CD4-positive, alpha-beta memory T cell (primary cell): ENCODE data around the gene PLEKHG4. TPM values are rescaled to one million over a fixed set of nuclear protein-coding genes. Genes with fewer than 3 reads are reported as not detected.

Experiments used
- CTCF ChIA-PET: fragments of 350-600 bp; sonication (Branson Sonifier 250); formaldehyde crosslinking; loops from one replicate; lab custom pipeline; 2021; ENCODE audit warnings: inconsistent platforms; ENCODE audit not compliant: partially characterized antibody; lab: Charles Lee
- POLR2A ChIA-PET: fragments of 350-600 bp; sonication (Branson Sonifier 250); formaldehyde crosslinking; loops from one replicate; lab custom pipeline; 2021; ENCODE audit not compliant: partially characterized antibody; lab: Charles Lee
- DNase-seq, 5 donors: peaks; one replicate each; pipeline versions ENCODE4 v3.0.0 to v3.0.0-alpha.2; 2020 to 2022; ENCODE audit warnings: mixed read lengths in 1 of 5
- H3K27ac ChIP-seq: one replicate; pipeline ENCODE4 v1.7.0; 2013; ENCODE audit warnings: low read depth, low read length
- H3K27me3 ChIP-seq: 2 replicates; pipeline ENCODE4 v1.7.0; 2013; ENCODE audit warnings: mild to moderate bottlenecking, low read length, moderate library complexity; ENCODE audit not compliant: insufficient read depth
- H3K36me3 ChIP-seq: 2 replicates; pipeline ENCODE4 v1.7.0; 2013; ENCODE audit warnings: mild to moderate bottlenecking, low read length, moderate library complexity; ENCODE audit not compliant: insufficient read depth
- H3K4me1 ChIP-seq: 2 replicates; pipeline ENCODE4 v1.7.0; 2013; ENCODE audit warnings: mild to moderate bottlenecking, low read length, moderate library complexity; ENCODE audit not compliant: insufficient read depth
- H3K4me3 ChIP-seq, 2 donors: one replicate each; pipeline ENCODE4 v1.7.0; 2013; ENCODE audit warnings: low read length in 2 of 2, mild to moderate bottlenecking in 1 of 2
- H3K9me3 ChIP-seq, 2 donors: one replicate each; pipeline ENCODE4 v1.7.0; 2013; ENCODE audit warnings: low read length in 2 of 2, control low read depth in 1 of 2; ENCODE audit not compliant: control insufficient read depth in 1 of 2
- H3K27ac Mint-ChIP-seq, 7 donors: one replicate each; pipeline ENCODE4 v1.8.0; 2020 to 2021; ENCODE audit warnings: mixed read lengths in 7 of 7, mild to moderate bottlenecking in 6 of 7, inconsistent platforms in 3 of 7, moderate library complexity in 3 of 7
- H3K27me3 Mint-ChIP-seq, 2 donors: one replicate each; pipeline ENCODE4 v1.8.0; 2020 to 2021; ENCODE audit warnings: mixed read lengths in 2 of 2
- H3K36me3 Mint-ChIP-seq, 2 donors: one replicate each; pipeline ENCODE4 v1.8.0; 2020 to 2021; ENCODE audit warnings: mixed read lengths in 2 of 2, inconsistent platforms in 1 of 2, mild to moderate bottlenecking in 1 of 2
- H3K4me1 Mint-ChIP-seq, 4 donors: one replicate each; pipeline ENCODE4 v1.8.0; 2020 to 2021; ENCODE audit warnings: mixed read lengths in 4 of 4, mild to moderate bottlenecking in 1 of 4
- H3K4me3 Mint-ChIP-seq, 8 donors: one replicate each; pipeline ENCODE4 v1.8.0; 2020 to 2021; ENCODE audit warnings: mixed read lengths in 8 of 8, mild to moderate bottlenecking in 7 of 8, moderate library complexity in 6 of 8, inconsistent platforms in 3 of 8
- H3K9me3 Mint-ChIP-seq, 8 donors: one replicate each; pipeline ENCODE4 v1.8.0; 2020 to 2021; ENCODE audit warnings: mixed read lengths in 8 of 8, mild to moderate bottlenecking in 5 of 8, inconsistent platforms in 3 of 8, moderate library complexity in 1 of 8
- intact Hi-C: fragments of 100-400 bp; cut with micrococcal nuclease; formaldehyde crosslinking; loops from one replicate; pipeline ENCODE4 v1.15.1; 2023
- polyA plus RNA-seq, 2 donors: library from polyadenylated mRNA; unstranded; fragments of 300-500 nt; fragmentation: Illumina TruSeq; gene quantifications; one replicate each; pipeline ENCODE4 v1.2.3, GENCODE V29; 2021
- total RNA-seq, 2 experiments: library from RNA; stranded (reverse); gene quantifications; one replicate each; pipeline ENCODE4 v1.2.3, GENCODE V29; 2021

PLEKHG4 gene
- total and polyA plus RNA-seq, 4 experiments from 2014 or later, result 4.3 to 24.0 (median 11.1) TPM

GRCh38 chr16:67281536-67282446 lies 2.5 kb downstream of the PLEKHG4 start:
- ChIA-PET POLR2A (interaction anchor here (0.7 to 2.0 kb wide), 2 partner anchors 17 to 35 kb away, joined by 3 to 5 read pairs; partner anchors contain the start of gene FHOD1), CTCF (no interaction called here)
- no peak for DNase-seq
- Mint-ChIP-seq H3K27me3 (no peaks in the 10 kb centered on the region), H3K9me3 (no peaks in the 10 kb centered on the region), H3K36me3 (peaks cover 0 to 8% of the 10 kb centered on the region in 2 donors), H3K27ac (peak overlapping the region in 1 of 7 donors; percentile 52), H3K4me1 (peaks cover 3 to 16% (median 10%) of the 10 kb centered on the region in 4 donors), H3K4me3 (peak overlapping the region in 2 of 8 donors; percentile 30 to 54)
- Histone ChIP-seq H3K27me3 (no peaks in the 10 kb centered on the region), H3K4me1 (peaks cover 20% of the 10 kb centered on the region), H3K36me3 (no peaks in the 10 kb centered on the region), H3K9me3 (no peaks in the 10 kb centered on the region), H3K27ac (no peak overlapping the region), H3K4me3 (no peak overlapping the region)
- intact Hi-C loops, result no loop called here

- Histone ChIP-seq H3K27ac (no peak overlapping the region), H3K27me3 (no peaks in the 10 kb centered on the region), H3K4me1 (peaks cover 20% of the 10 kb centered on the region), H3K9me3 (no peaks in the 10 kb centered on the region), H3K36me3 (no peaks in the 10 kb centered on the region), H3K4me3 (no peak overlapping the region)
- H3K36me3 Mint-ChIP-seq, result peaks cover 0 to 6% of the 10 kb centered on the region in 2 donors
- H3K27me3 Mint-ChIP-seq, result no peaks in the 10 kb centered on the region
- peaks cover 3 to 15% (median 8%) of the 10 kb centered on the region in 4 donors for H3K4me1 Mint-ChIP-seq
- no peak overlapping the region for H3K27ac Mint-ChIP-seq
- no peak overlapping the region for H3K4me3 Mint-ChIP-seq
- DNase-seq, result no peak
- ChIA-PET CTCF (interaction anchor here (1.4 kb wide), 1 partner anchor 116 kb away, joined by 3 read pairs; no protein-coding TSS in a partner anchor), POLR2A (no interaction called here)
- intact Hi-C loops, result no loop called here
- H3K9me3 Mint-ChIP-seq, result no peaks in the 10 kb centered on the region
Observed at GRCh38 chr16:67282447-67282805, 3.1 kb downstream of the PLEKHG4 start.

- Mint-ChIP-seq H3K4me1 (peaks cover 3 to 9% (median 5%) of the 10 kb centered on the region in 4 donors), H3K4me3 (no peak overlapping the region), H3K27ac (peak overlapping the region in 2 of 7 donors; percentile 2 to 82), H3K27me3 (no peaks in the 10 kb centered on the region), H3K36me3 (peaks cover 0 to 3% of the 10 kb centered on the region in 2 donors), H3K9me3 (no peaks in the 10 kb centered on the region)
- no peaks in the 10 kb centered on the region for H3K36me3 ChIP-seq
- CTCF ChIA-PET, result interaction anchor here (1.1 to 1.4 kb wide), 2 partner anchors 23 to 115 kb away, joined by 3 read pairs; no protein-coding TSS in a partner anchor
- intact Hi-C loops, result no loop called here
- H3K27me3 ChIP-seq, result no peaks in the 10 kb centered on the region
- no peak overlapping the region for H3K27ac ChIP-seq
- H3K4me3 ChIP-seq, result no peak overlapping the region
- POLR2A ChIA-PET, result no interaction called here
- peaks cover 16% of the 10 kb centered on the region for H3K4me1 ChIP-seq
- H3K9me3 ChIP-seq, result no peaks in the 10 kb centered on the region
- DNase-seq, result no peak
Observed at GRCh38 chr16:67283039-67283825, 3.9 kb downstream of the PLEKHG4 start.

GRCh38 chr16:67283826-67284555 lies 4.7 kb downstream of the PLEKHG4 start:
- Mint-ChIP-seq H3K4me3 (no peak overlapping the region), H3K4me1 (peaks cover 0 to 4% (median 2%) of the 10 kb centered on the region in 4 donors), H3K36me3 (peaks cover 0 to 3% of the 10 kb centered on the region in 2 donors), H3K27me3 (no peaks in the 10 kb centered on the region), H3K27ac (peak overlapping the region in 2 of 7 donors; percentile 24 to 82), H3K9me3 (no peaks in the 10 kb centered on the region)
- CTCF ChIA-PET, result interaction anchor here (1.1 to 2.0 kb wide), 3 partner anchors 12 to 114 kb away, joined by 3 to 5 read pairs (median 3); no protein-coding TSS in a partner anchor
- POLR2A ChIA-PET, result no interaction called here
- intact Hi-C loops, result no loop called here
- Histone ChIP-seq H3K36me3 (no peaks in the 10 kb centered on the region), H3K27me3 (no peaks in the 10 kb centered on the region), H3K27ac (no peak overlapping the region), H3K4me1 (peaks cover 10% of the 10 kb centered on the region), H3K9me3 (no peaks in the 10 kb centered on the region), H3K4me3 (no peak overlapping the region)
- DNase-seq, result no peak

- DNase-seq, result no peak
- H3K4me3 Mint-ChIP-seq, result no peak overlapping the region
- H3K9me3 Mint-ChIP-seq, result no peaks in the 10 kb centered on the region
Observed at GRCh38 chr16:67284699-67285646, 5.6 kb downstream of the PLEKHG4 start.

More at GRCh38 chr16:67284699-67285646, 5.6 kb downstream of the PLEKHG4 start:
- Mint-ChIP-seq H3K27ac (peak overlapping the region in 2 of 7 donors; percentile 29 to 74), H3K27me3 (no peaks in the 10 kb centered on the region), H3K4me1 (peaks cover 4 to 9% (median 8%) of the 10 kb centered on the region in 4 donors), H3K36me3 (peaks cover 0 to 3% of the 10 kb centered on the region in 2 donors)
- Histone ChIP-seq H3K4me3 (no peak overlapping the region), H3K4me1 (peaks cover 10% of the 10 kb centered on the region), H3K36me3 (no peaks in the 10 kb centered on the region), H3K27me3 (no peaks in the 10 kb centered on the region), H3K27ac (no peak overlapping the region), H3K9me3 (no peaks in the 10 kb centered on the region)
- ChIA-PET CTCF (interaction anchor here (2.0 kb wide), 1 partner anchor 11 kb away, joined by 5 read pairs; no protein-coding TSS in a partner anchor), POLR2A (interaction anchor here (0.5 to 1.4 kb wide), 3 partner anchors 10 to 517 kb away, joined by 3 read pairs; no protein-coding TSS in a partner anchor)
- intact Hi-C loops, result no loop called here
